ENCODE results near the gene C4orf54. TPM values are rescaled to one million over a fixed set of nuclear protein-coding genes. Genes with fewer than 3 reads are reported as not detected.

C4orf54 gene
- total RNA-seq, 1 experiment from 2014 or later, result not detected

DNA sequence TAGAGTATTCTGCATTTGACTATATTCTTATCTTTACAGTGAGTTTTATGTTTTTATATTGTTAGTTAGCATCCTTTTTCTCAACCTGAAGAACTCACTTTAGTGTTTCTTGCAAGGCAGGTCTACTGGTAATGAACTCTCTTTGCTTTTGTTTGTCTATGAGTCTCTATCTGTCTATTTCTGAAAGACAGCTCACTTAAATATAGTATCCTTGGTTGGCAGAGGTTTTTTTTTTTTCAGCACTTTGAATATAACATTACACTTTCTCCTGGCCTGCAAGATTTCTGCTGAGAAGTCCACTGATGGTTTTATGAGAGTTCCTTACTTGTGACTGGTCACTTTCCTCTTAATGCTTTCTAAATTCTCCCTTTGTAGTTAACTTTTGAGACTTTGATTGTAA lies 32.8 kb upstream of the C4orf54 start:
- Histone ChIP-seq H3K27ac (ENCODE audit: low read length) (no peak overlapping the region), H3K4me3 (ENCODE audit: low read depth in 2 of 2, low read length in 2 of 2) (no peak overlapping the region), H3K4me1 (ENCODE audit: control insufficient read depth, insufficient read depth, low read length) (no peaks in the 10 kb centered on the region), H3K9me3 (ENCODE audit: control insufficient read depth, insufficient read depth, low read depth, low read length) (no peaks in the 10 kb centered on the region), H3K27me3 (ENCODE audit: control insufficient read depth, insufficient read depth, low read length) (no peaks in the 10 kb centered on the region), H3K36me3 (ENCODE audit: control insufficient read depth, insufficient read depth, low read length) (no peaks in the 10 kb centered on the region)
- CTCF ChIA-PET, result no interaction called here
- POLR2A ChIA-PET, result no interaction called here
- TF ChIP-seq, protein P1, sequence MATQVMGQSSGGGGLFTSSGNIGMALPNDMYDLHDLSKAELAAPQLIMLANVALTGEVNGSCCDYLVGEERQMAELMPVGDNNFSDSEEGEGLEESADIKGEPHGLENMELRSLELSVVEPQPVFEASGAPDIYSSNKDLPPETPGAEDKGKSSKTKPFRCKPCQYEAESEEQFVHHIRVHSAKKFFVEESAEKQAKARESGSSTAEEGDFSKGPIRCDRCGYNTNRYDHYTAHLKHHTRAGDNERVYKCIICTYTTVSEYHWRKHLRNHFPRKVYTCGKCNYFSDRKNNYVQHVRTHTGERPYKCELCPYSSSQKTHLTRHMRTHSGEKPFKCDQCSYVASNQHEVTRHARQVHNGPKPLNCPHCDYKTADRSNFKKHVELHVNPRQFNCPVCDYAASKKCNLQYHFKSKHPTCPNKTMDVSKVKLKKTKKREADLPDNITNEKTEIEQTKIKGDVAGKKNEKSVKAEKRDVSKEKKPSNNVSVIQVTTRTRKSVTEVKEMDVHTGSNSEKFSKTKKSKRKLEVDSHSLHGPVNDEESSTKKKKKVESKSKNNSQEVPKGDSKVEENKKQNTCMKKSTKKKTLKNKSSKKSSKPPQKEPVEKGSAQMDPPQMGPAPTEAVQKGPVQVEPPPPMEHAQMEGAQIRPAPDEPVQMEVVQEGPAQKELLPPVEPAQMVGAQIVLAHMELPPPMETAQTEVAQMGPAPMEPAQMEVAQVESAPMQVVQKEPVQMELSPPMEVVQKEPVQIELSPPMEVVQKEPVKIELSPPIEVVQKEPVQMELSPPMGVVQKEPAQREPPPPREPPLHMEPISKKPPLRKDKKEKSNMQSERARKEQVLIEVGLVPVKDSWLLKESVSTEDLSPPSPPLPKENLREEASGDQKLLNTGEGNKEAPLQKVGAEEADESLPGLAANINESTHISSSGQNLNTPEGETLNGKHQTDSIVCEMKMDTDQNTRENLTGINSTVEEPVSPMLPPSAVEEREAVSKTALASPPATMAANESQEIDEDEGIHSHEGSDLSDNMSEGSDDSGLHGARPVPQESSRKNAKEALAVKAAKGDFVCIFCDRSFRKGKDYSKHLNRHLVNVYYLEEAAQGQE (IDR thresholded peaks at IDR 0.05; ENCODE audit: insufficient read depth in 1 of 2, low read depth in 2 of 2, low read length in 1 of 2), result no peak
- TF ChIP-seq POLR2AphosphoS5 (IDR thresholded peaks at IDR 0.05; ENCODE audit: low read depth, low read length), result no peak
- TF ChIP-seq, protein P2, sequence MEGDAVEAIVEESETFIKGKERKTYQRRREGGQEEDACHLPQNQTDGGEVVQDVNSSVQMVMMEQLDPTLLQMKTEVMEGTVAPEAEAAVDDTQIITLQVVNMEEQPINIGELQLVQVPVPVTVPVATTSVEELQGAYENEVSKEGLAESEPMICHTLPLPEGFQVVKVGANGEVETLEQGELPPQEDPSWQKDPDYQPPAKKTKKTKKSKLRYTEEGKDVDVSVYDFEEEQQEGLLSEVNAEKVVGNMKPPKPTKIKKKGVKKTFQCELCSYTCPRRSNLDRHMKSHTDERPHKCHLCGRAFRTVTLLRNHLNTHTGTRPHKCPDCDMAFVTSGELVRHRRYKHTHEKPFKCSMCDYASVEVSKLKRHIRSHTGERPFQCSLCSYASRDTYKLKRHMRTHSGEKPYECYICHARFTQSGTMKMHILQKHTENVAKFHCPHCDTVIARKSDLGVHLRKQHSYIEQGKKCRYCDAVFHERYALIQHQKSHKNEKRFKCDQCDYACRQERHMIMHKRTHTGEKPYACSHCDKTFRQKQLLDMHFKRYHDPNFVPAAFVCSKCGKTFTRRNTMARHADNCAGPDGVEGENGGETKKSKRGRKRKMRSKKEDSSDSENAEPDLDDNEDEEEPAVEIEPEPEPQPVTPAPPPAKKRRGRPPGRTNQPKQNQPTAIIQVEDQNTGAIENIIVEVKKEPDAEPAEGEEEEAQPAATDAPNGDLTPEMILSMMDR (IDR thresholded peaks at IDR 0.05), result no peak
- TF ChIP-seq SIN3A (IDR thresholded peaks at IDR 0.05; ENCODE audit: borderline replicate concordance, insufficient read depth, low read depth, low read length), result no peak
- TF ChIP-seq TCF7L2 (IDR thresholded peaks at IDR 0.05; ENCODE audit: low read depth, low read length), result no peak
- BruUV-seq (replicated peaks), result no TSS peak
- no peak for ATAC-seq
- intact Hi-C loops (cut with micrococcal nuclease; ENCODE audit: unreplicated experiment), result no loop called here
- in situ Hi-C loops (cut with HindIII; ENCODE audit: low pct_unique_long_range_greater_than_20kb, low sequenced_read_pairs), result no loop called here
- DNase-seq (ENCODE audit: low read depth, low spot score), result no peak

DNA sequence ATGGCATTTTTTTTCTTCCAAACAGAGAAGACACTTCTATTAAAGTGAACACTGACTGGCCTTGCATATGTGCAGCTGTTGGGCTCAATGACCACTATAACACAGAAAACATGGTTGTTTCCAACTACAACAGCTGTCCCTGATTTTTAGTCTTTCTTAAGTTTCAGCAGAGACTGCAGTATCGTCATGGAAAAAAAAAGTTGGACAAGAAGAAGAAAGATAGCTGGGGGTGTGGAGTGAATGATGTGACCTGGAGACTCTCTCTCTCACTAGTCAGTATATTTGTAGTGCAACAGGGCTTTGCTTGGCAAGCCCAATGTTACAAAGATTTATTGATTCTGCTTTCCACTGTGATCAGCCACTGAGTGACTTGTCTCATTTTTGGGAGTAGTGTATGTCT lies 29.5 kb upstream of the C4orf54 start:
- Histone ChIP-seq H3K36me3 (ENCODE audit: control insufficient read depth, insufficient read depth, low read length) (no peaks in the 10 kb centered on the region), H3K9me3 (ENCODE audit: control insufficient read depth, insufficient read depth, low read depth, low read length) (no peaks in the 10 kb centered on the region), H3K27me3 (ENCODE audit: control insufficient read depth, insufficient read depth, low read length) (no peaks in the 10 kb centered on the region), H3K4me3 (ENCODE audit: low read depth in 2 of 2, low read length in 2 of 2) (no peak overlapping the region), H3K4me1 (ENCODE audit: control insufficient read depth, insufficient read depth, low read length) (no peaks in the 10 kb centered on the region), H3K27ac (ENCODE audit: low read length) (no peak overlapping the region)
- ChIA-PET CTCF (no interaction called here), POLR2A (no interaction called here)
- no peak for DNase-seq (ENCODE audit: low read depth, low spot score)
- BruUV-seq (replicated peaks), result no TSS peak
- intact Hi-C loops (cut with micrococcal nuclease; ENCODE audit: unreplicated experiment) (no loop called here), in situ Hi-C loops (cut with HindIII; ENCODE audit: low pct_unique_long_range_greater_than_20kb, low sequenced_read_pairs) (no loop called here)
- TF ChIP-seq SIN3A (IDR thresholded peaks at IDR 0.05; ENCODE audit: borderline replicate concordance, insufficient read depth, low read depth, low read length) (no peak), POLR2AphosphoS5 (IDR thresholded peaks at IDR 0.05; ENCODE audit: low read depth, low read length) (no peak), TCF7L2 (IDR thresholded peaks at IDR 0.05; ENCODE audit: low read depth, low read length) (no peak)
- TF ChIP-seq, protein P1 (IDR thresholded peaks at IDR 0.05; ENCODE audit: insufficient read depth in 1 of 2, low read depth in 2 of 2, low read length in 1 of 2), result no peak
- TF ChIP-seq, protein P2 (IDR thresholded peaks at IDR 0.05), result no peak
- ATAC-seq, result no peak
